ENCODE data around the gene GTF2IRD1.

DNA sequence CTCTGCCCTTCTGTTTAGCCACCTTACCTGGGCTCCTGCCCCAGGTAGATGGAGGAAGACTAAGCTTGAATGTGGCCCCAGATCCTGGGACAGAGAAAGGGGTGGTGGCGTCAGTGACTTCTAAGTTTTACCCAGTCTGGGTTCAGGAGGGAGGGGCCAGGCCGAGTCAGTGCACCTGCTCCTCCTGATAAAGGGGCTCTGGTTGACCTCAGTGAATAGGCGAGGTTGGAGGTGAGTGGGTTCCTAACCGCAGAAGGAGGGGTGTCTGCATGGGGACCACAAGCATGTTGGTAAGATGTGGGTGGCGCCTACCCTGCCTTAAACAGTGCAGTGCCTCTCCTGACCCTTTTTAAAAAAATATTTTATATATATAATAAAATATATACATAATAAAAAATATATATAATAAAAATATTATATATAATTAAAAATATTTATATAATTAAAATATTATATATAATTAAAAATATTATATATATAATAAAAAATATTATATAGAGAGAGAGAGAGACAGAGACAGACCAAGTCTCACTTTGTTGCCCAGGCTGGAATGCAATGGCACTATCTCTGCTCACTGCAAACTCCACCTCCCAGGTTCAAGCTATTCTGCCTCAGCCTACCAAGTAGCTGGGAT lies 106.5 kb downstream of the GTF2IRD1 start:
- TF ChIP-seq EZH2 (IDR thresholded peaks at IDR 0.05; ENCODE audit: borderline replicate concordance, low read depth, low read length, poor library complexity, severe bottlenecking), result no peak
- TF ChIP-seq, protein P1, sequence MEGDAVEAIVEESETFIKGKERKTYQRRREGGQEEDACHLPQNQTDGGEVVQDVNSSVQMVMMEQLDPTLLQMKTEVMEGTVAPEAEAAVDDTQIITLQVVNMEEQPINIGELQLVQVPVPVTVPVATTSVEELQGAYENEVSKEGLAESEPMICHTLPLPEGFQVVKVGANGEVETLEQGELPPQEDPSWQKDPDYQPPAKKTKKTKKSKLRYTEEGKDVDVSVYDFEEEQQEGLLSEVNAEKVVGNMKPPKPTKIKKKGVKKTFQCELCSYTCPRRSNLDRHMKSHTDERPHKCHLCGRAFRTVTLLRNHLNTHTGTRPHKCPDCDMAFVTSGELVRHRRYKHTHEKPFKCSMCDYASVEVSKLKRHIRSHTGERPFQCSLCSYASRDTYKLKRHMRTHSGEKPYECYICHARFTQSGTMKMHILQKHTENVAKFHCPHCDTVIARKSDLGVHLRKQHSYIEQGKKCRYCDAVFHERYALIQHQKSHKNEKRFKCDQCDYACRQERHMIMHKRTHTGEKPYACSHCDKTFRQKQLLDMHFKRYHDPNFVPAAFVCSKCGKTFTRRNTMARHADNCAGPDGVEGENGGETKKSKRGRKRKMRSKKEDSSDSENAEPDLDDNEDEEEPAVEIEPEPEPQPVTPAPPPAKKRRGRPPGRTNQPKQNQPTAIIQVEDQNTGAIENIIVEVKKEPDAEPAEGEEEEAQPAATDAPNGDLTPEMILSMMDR (conservative IDR thresholded peaks at IDR 0.05; ENCODE audit: low read depth, low read length), result no peak

Data from A673 (cell line).